Natural killer cell (primary cell): Measurements from ENCODE around the gene GTSE1. TPM values are rescaled to one million over a fixed set of nuclear protein-coding genes. Genes with fewer than 3 reads are reported as not detected.

Experiments
- ATAC-seq, 3 donors: fragments of 150-1000 bp in 2 of 3; fragments of 200-7000 bp in 1 of 3; cut with Tn5 transposase; 1 replicate in 1 of 3; 2 replicates in 2 of 3; pipeline ENCODE4 v1.10.0; 2021; ENCODE audit warnings: mild to moderate bottlenecking in 2 of 3, moderate library complexity in 2 of 3
- DNase-seq, 2 donors: peaks; one replicate each; pipeline versions ENCODE4 v3.0.0 to v3.0.0-alpha.2; 2013 to 2021; ENCODE audit warnings: mixed read lengths in 1 of 2
- H3K27ac ChIP-seq: one replicate; pipeline ENCODE4 v1.5.1; 2013; ENCODE audit warnings: mild to moderate bottlenecking, low read length
- H3K27me3 ChIP-seq: one replicate; pipeline ENCODE4 v1.6.1; 2013; ENCODE audit warnings: low read length; ENCODE audit not compliant: control insufficient read depth, insufficient read depth
- H3K36me3 ChIP-seq: one replicate; pipeline ENCODE4 v1.6.1; 2013; ENCODE audit warnings: low read length; ENCODE audit not compliant: control insufficient read depth, insufficient read depth
- H3K4me1 ChIP-seq: one replicate; pipeline ENCODE4 v1.6.1; 2013; ENCODE audit warnings: low read length; ENCODE audit not compliant: control insufficient read depth, insufficient read depth
- H3K4me3 ChIP-seq: one replicate; pipeline ENCODE4 v1.5.1; 2013; ENCODE audit warnings: low read length
- H3K9me3 ChIP-seq: one replicate; pipeline ENCODE4 v1.6.1; 2013; ENCODE audit warnings: low read length; ENCODE audit not compliant: control insufficient read depth, insufficient read depth
- H3K27ac Mint-ChIP-seq, 2 donors: one replicate each; pipeline ENCODE4 v1.8.0; 2022; ENCODE audit warnings: mild to moderate bottlenecking in 2 of 2, mixed read lengths in 2 of 2, moderate library complexity in 1 of 2
- H3K27me3 Mint-ChIP-seq, 2 donors: one replicate each; pipeline ENCODE4 v1.8.0; 2022; ENCODE audit warnings: low read depth in 2 of 2, mixed read lengths in 2 of 2
- H3K36me3 Mint-ChIP-seq: one replicate; pipeline ENCODE4 v1.8.0; 2022; ENCODE audit warnings: mixed read lengths
- H3K4me1 Mint-ChIP-seq, 2 donors: one replicate each; pipeline ENCODE4 v1.8.0; 2022; ENCODE audit warnings: mixed read lengths in 2 of 2
- H3K4me3 Mint-ChIP-seq: one replicate; pipeline ENCODE4 v1.8.0; 2022; ENCODE audit warnings: mild to moderate bottlenecking, moderate library complexity, mixed read lengths
- H3K9me3 Mint-ChIP-seq, 2 donors: one replicate each; pipeline ENCODE4 v1.8.0; 2022; ENCODE audit warnings: mixed read lengths in 2 of 2
- CTCF ChIP-seq: fragments of 200-600 bp; IDR thresholded peaks from one replicate; pipeline ENCODE4 v1.8.0; 2022; ENCODE audit warnings: antibody characterized with exemption
- WGBS: methylation state at CpG from one replicate; pipeline ENCODE4 v1.1.7; 2013; ENCODE audit warnings: missing lambda C conversion rate; ENCODE audit not compliant: insufficient coverage; 5-methylcytosine and 5-hydroxymethylcytosine counted together
- intact Hi-C: fragments of 100-400 bp; cut with micrococcal nuclease; formaldehyde crosslinking; loops from one replicate; pipeline ENCODE4 v1.14.2; 2022
- total RNA-seq, 4 donors: library from RNA; stranded (reverse); fragments of 120-200 nt in 1 of 4; gene quantifications; one replicate each; pipeline versions ENCODE4 v1.2.3 to v1.2.4, GENCODE V29; 2013 to 2022

GTSE1 gene
- total RNA-seq, 3 donors from 2014 or later (not counting 1 experiment from before 2014, with no cell fraction given) = 2.7 to 4.0 (median 2.9) TPM

GRCh38 chr22:46349238-46349637, 52.6 kb downstream of the GTSE1 start:
- no peaks in the 10 kb centered on the region for H3K4me1 Mint-ChIP-seq
- no peak for DNase-seq
- Histone ChIP-seq H3K27me3 (no peaks in the 10 kb centered on the region), H3K4me3 (no peak overlapping the region), H3K9me3 (no peaks in the 10 kb centered on the region), H3K27ac (no peak overlapping the region), H3K4me1 (no peaks in the 10 kb centered on the region), H3K36me3 (peaks cover 81% of the 10 kb centered on the region)
- H3K27ac Mint-ChIP-seq = no peak overlapping the region
- no peak for TF ChIP-seq CTCF
- intact Hi-C loops = no loop called here
- H3K4me3 Mint-ChIP-seq = no peak overlapping the region
- H3K27me3 Mint-ChIP-seq = no peaks in the 10 kb centered on the region
- H3K9me3 Mint-ChIP-seq = no peaks in the 10 kb centered on the region
- 93% methylated on average over 18 of the region's 18 CpGs for WGBS
- peaks cover 12% of the 10 kb centered on the region for H3K36me3 Mint-ChIP-seq
- no peak for ATAC-seq

- Histone ChIP-seq H3K27me3 (no peaks in the 10 kb centered on the region), H3K4me1 (no peaks in the 10 kb centered on the region), H3K36me3 (peaks cover 81% of the 10 kb centered on the region), H3K4me3 (no peak overlapping the region), H3K27ac (no peak overlapping the region), H3K9me3 (no peaks in the 10 kb centered on the region)
- DNase-seq (no peak), ATAC-seq (no peak)
- TF ChIP-seq CTCF = no peak
- Mint-ChIP-seq H3K4me1 (no peaks in the 10 kb centered on the region), H3K27me3 (no peaks in the 10 kb centered on the region), H3K4me3 (no peak overlapping the region), H3K36me3 (peaks cover 8% of the 10 kb centered on the region), H3K9me3 (no peaks in the 10 kb centered on the region), H3K27ac (no peak overlapping the region)
- WGBS = 85% methylated on average over 6 of the region's 6 CpGs
- intact Hi-C loops = no loop called here
Observed at GRCh38 chr22:46349681-46350080, 53.0 kb downstream of the GTSE1 start.

GRCh38 chr22:46350121-46350520, 53.5 kb downstream of the GTSE1 start:
- Mint-ChIP-seq H3K9me3 (no peaks in the 10 kb centered on the region), H3K4me3 (no peak overlapping the region), H3K4me1 (peaks cover under 1 to 1% of the 10 kb centered on the region in 2 donors), H3K27me3 (no peaks in the 10 kb centered on the region), H3K27ac (no peak overlapping the region), H3K36me3 (peaks cover 8% of the 10 kb centered on the region)
- peaks cover 84% of the 10 kb centered on the region for H3K36me3 ChIP-seq
- no peak overlapping the region for H3K27ac ChIP-seq
- TF ChIP-seq CTCF = no peak
- WGBS = 95% methylated on average over 7 of the region's 7 CpGs
- no peaks in the 10 kb centered on the region for H3K27me3 ChIP-seq
- H3K4me3 ChIP-seq = no peak overlapping the region
- intact Hi-C loops = no loop called here
- H3K4me1 ChIP-seq = no peaks in the 10 kb centered on the region
- no peak for ATAC-seq
- no peaks in the 10 kb centered on the region for H3K9me3 ChIP-seq
- no peak for DNase-seq

- Histone ChIP-seq H3K4me1 (peaks cover 5% of the 10 kb centered on the region), H3K27me3 (no peaks in the 10 kb centered on the region), H3K9me3 (no peaks in the 10 kb centered on the region), H3K4me3 (no peak overlapping the region), H3K36me3 (peaks cover 80% of the 10 kb centered on the region), H3K27ac (no peak overlapping the region)
- WGBS = 97% methylated on average over 20 of the region's 20 CpGs
- H3K36me3 Mint-ChIP-seq = peaks cover 8% of the 10 kb centered on the region
- H3K27me3 Mint-ChIP-seq = no peaks in the 10 kb centered on the region
- no peak overlapping the region for H3K27ac Mint-ChIP-seq
- no peak for TF ChIP-seq CTCF
- intact Hi-C loops = no loop called here
- DNase-seq (no peak), ATAC-seq (no peak)
- H3K4me3 Mint-ChIP-seq = no peak overlapping the region
- peaks cover 5 to 6% of the 10 kb centered on the region in 2 donors for H3K4me1 Mint-ChIP-seq
- H3K9me3 Mint-ChIP-seq = no peaks in the 10 kb centered on the region
Observed at GRCh38 chr22:46350646-46351045, 54.0 kb downstream of the GTSE1 start.
